Measurements from ENCODE around the gene MCUB. TPM values are rescaled to one million over a fixed set of nuclear protein-coding genes. Genes with fewer than 3 reads are reported as not detected.

The MCUB gene
- total RNA-seq, 1 experiment from 2014 or later, result 18.6 TPM

- ChIA-PET RAD21 (ENCODE audit: low non-redundant PET in 1 of 2, low total read pairs in 2 of 2, uncharacterized antibody in 2 of 2, unreplicated experiment in 2 of 2) (no interaction called here), CTCF (no interaction called here), POLR2A (no interaction called here)
- no peaks in the 10 kb centered on the region for H3K9me3 ChIP-seq (ENCODE audit: control insufficient read depth in 1 of 2, insufficient read depth in 1 of 2, low read depth in 1 of 2, low read length in 2 of 2)
- H3K79me2 ChIP-seq (ENCODE audit: insufficient read depth, low read length), result no peaks in the 10 kb centered on the region
- H3K27ac ChIP-seq (ENCODE audit: low read depth, low read length), result no peak overlapping the region
- H3K4me3 ChIP-seq (replicated peaks in 1 of 2; ENCODE audit: low read depth in 1 of 2, low read length in 2 of 2), result no peak overlapping the region
- H3K4me2 ChIP-seq (ENCODE audit: low read length), result no peak overlapping the region
- BruUV-seq (replicated peaks), result no TSS peak
- no peak overlapping the region for H2AFZ ChIP-seq (ENCODE audit: low read depth, low read length, poor library complexity, severe bottlenecking)
- H3K9me2 ChIP-seq (ENCODE audit: insufficient read depth), result no peaks in the 10 kb centered on the region
- H3K36me3 ChIP-seq (ENCODE audit: control insufficient read depth in 1 of 2, insufficient read depth in 2 of 2, low read length in 2 of 2), result peaks cover 0 to 5% of the 10 kb centered on the region in 2 experiments; a peak in 3 of 4 replicates
- H4K20me1 ChIP-seq (ENCODE audit: insufficient read depth), result no peaks in the 10 kb centered on the region
- intact Hi-C loops (cut with micrococcal nuclease), result no loop called here
- no peaks in the 10 kb centered on the region for H3K4me1 ChIP-seq (ENCODE audit: control insufficient read depth in 1 of 2, insufficient read depth in 2 of 2, low read length in 2 of 2)
- ATAC-seq (no peak), DNase-seq (ENCODE audit: low read depth, low spot score) (no peak)
- TF ChIP-seq YY1 (IDR thresholded peaks at IDR 0.05; ENCODE audit: extremely low read depth, insufficient replicate concordance, low read depth, low read length), result no peak
- no peak for TF ChIP-seq ZNF274 (IDR thresholded peaks at IDR 0.05; ENCODE audit: low read depth, low read length)
- no peak for TF ChIP-seq RAD21 (IDR thresholded peaks at IDR 0.05; ENCODE audit: low read depth)
- TF ChIP-seq, protein P1, sequence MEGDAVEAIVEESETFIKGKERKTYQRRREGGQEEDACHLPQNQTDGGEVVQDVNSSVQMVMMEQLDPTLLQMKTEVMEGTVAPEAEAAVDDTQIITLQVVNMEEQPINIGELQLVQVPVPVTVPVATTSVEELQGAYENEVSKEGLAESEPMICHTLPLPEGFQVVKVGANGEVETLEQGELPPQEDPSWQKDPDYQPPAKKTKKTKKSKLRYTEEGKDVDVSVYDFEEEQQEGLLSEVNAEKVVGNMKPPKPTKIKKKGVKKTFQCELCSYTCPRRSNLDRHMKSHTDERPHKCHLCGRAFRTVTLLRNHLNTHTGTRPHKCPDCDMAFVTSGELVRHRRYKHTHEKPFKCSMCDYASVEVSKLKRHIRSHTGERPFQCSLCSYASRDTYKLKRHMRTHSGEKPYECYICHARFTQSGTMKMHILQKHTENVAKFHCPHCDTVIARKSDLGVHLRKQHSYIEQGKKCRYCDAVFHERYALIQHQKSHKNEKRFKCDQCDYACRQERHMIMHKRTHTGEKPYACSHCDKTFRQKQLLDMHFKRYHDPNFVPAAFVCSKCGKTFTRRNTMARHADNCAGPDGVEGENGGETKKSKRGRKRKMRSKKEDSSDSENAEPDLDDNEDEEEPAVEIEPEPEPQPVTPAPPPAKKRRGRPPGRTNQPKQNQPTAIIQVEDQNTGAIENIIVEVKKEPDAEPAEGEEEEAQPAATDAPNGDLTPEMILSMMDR (IDR thresholded peaks at IDR 0.05 in 2 of 3, conservative IDR thresholded peaks at IDR 0.05 in 1 of 3; ENCODE audit: borderline replicate concordance in 1 of 3, insufficient read depth in 1 of 3, low read depth in 2 of 3, low read length in 2 of 3), result no peak
- no peak for TF ChIP-seq CEBPB (IDR thresholded peaks at IDR 0.05; ENCODE audit: low read depth)
- no peak for TF ChIP-seq MAX (IDR thresholded peaks at IDR 0.05)
- TF ChIP-seq ELF1 (IDR thresholded peaks at IDR 0.05; ENCODE audit: borderline replicate concordance, low read depth), result no peak
- H3K27me3 ChIP-seq (ENCODE audit: insufficient read depth, low read length), result no peaks in the 10 kb centered on the region
- H3K9ac ChIP-seq (ENCODE audit: low read length), result no peak overlapping the region
These were observed 131.4 kb downstream of the MCUB start for GRCh38 chr4:109691411-109691920.

- H2AFZ ChIP-seq (ENCODE audit: low read depth, low read length, poor library complexity, severe bottlenecking), result no peak overlapping the region
- no peak for TF ChIP-seq MAX (IDR thresholded peaks at IDR 0.05)
- no peak for TF ChIP-seq POLR2AphosphoS5 (IDR thresholded peaks at IDR 0.05; ENCODE audit: low read depth, low read length)
- no peak for TF ChIP-seq POLR2A (IDR thresholded peaks at IDR 0.05; ENCODE audit: borderline replicate concordance, extremely low read depth, insufficient read depth, insufficient read length)
- TF ChIP-seq ZNF274 (IDR thresholded peaks at IDR 0.05; ENCODE audit: low read depth, low read length), result no peak
- TF ChIP-seq, protein P2, sequence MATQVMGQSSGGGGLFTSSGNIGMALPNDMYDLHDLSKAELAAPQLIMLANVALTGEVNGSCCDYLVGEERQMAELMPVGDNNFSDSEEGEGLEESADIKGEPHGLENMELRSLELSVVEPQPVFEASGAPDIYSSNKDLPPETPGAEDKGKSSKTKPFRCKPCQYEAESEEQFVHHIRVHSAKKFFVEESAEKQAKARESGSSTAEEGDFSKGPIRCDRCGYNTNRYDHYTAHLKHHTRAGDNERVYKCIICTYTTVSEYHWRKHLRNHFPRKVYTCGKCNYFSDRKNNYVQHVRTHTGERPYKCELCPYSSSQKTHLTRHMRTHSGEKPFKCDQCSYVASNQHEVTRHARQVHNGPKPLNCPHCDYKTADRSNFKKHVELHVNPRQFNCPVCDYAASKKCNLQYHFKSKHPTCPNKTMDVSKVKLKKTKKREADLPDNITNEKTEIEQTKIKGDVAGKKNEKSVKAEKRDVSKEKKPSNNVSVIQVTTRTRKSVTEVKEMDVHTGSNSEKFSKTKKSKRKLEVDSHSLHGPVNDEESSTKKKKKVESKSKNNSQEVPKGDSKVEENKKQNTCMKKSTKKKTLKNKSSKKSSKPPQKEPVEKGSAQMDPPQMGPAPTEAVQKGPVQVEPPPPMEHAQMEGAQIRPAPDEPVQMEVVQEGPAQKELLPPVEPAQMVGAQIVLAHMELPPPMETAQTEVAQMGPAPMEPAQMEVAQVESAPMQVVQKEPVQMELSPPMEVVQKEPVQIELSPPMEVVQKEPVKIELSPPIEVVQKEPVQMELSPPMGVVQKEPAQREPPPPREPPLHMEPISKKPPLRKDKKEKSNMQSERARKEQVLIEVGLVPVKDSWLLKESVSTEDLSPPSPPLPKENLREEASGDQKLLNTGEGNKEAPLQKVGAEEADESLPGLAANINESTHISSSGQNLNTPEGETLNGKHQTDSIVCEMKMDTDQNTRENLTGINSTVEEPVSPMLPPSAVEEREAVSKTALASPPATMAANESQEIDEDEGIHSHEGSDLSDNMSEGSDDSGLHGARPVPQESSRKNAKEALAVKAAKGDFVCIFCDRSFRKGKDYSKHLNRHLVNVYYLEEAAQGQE (IDR thresholded peaks at IDR 0.05; ENCODE audit: low read depth), result no peak
- no peak for TF ChIP-seq SIN3A (IDR thresholded peaks at IDR 0.05; ENCODE audit: low read depth)
- TF ChIP-seq CBX3 (IDR thresholded peaks at IDR 0.05; ENCODE audit: low read depth), result no peak
- TF ChIP-seq RAD21 (IDR thresholded peaks at IDR 0.05; ENCODE audit: low read depth), result no peak
- no peak for TF ChIP-seq FOSL1 (IDR thresholded peaks at IDR 0.05; ENCODE audit: low read depth)
- no peak for TF ChIP-seq CEBPB (IDR thresholded peaks at IDR 0.05; ENCODE audit: low read depth)
- no peak for TF ChIP-seq ZFX (IDR thresholded peaks at IDR 0.05)
- CTCF ChIA-PET, result no interaction called here
- no peak overlapping the region for H3K4me2 ChIP-seq (ENCODE audit: low read length)
- ATAC-seq, result no peak
- no peaks in the 10 kb centered on the region for H3K9me2 ChIP-seq (ENCODE audit: insufficient read depth)
- POLR2A ChIA-PET, result no interaction called here
- peaks cover 0 to 5% of the 10 kb centered on the region in 2 experiments; a peak in 2 of 4 replicates for H3K36me3 ChIP-seq (ENCODE audit: control insufficient read depth in 1 of 2, insufficient read depth in 2 of 2, low read length in 2 of 2)
- H3K9ac ChIP-seq (ENCODE audit: low read length), result no peak overlapping the region
- H3K4me3 ChIP-seq (replicated peaks in 1 of 2; ENCODE audit: low read depth in 1 of 2, low read length in 2 of 2), result no peak overlapping the region
- peaks cover 6 to 12% of the 10 kb centered on the region in 2 experiments; a peak in 3 of 4 replicates for H3K4me1 ChIP-seq (ENCODE audit: control insufficient read depth in 1 of 2, insufficient read depth in 2 of 2, low read length in 2 of 2)
- DNase-seq (ENCODE audit: low read depth, low spot score), result no peak
- H3K79me2 ChIP-seq (ENCODE audit: insufficient read depth, low read length), result no peaks in the 10 kb centered on the region
- H4K20me1 ChIP-seq (ENCODE audit: insufficient read depth), result no peaks in the 10 kb centered on the region
- RAD21 ChIA-PET (ENCODE audit: low non-redundant PET in 1 of 2, low total read pairs in 2 of 2, uncharacterized antibody in 2 of 2, unreplicated experiment in 2 of 2), result no interaction called here
- intact Hi-C loops (cut with micrococcal nuclease), result no loop called here
- no TSS peak for BruUV-seq (replicated peaks)
- no peaks in the 10 kb centered on the region for H3K27me3 ChIP-seq (ENCODE audit: insufficient read depth, low read length)
- no peaks in the 10 kb centered on the region for H3K9me3 ChIP-seq (ENCODE audit: control insufficient read depth in 1 of 2, insufficient read depth in 1 of 2, low read depth in 1 of 2, low read length in 2 of 2)
- H3K27ac ChIP-seq (ENCODE audit: low read depth, low read length), result no peak overlapping the region
These were observed 138.6 kb downstream of the MCUB start for GRCh38 chr4:109698656-109699055.
